Peyer's patch (tissue), 4 donors: Measurements from ENCODE around the gene CHST6. TPM values are rescaled to one million over a fixed set of nuclear protein-coding genes. Genes with fewer than 3 reads are reported as not detected.
"Not testable (repeated sequence)": the region's sequence is repeated elsewhere in the genome, so short reads cannot be mapped to it uniquely, and the experiment has no call there.

ENCODE experiments used
- DNase-seq, 3 donors: peaks; one replicate each; pipeline ENCODE4 v3.0.0-alpha.2; 2017 to 2019
- H3K27ac ChIP-seq, 4 donors: fragments of 200-600 bp; sonication (generic); one replicate each; pipeline ENCODE4 v1.5.1; 2016 to 2019
- H3K27me3 ChIP-seq, 2 donors: fragments of 200-600 bp; sonication (generic); one replicate each; pipeline ENCODE4 v1.5.1; 2019
- H3K36me3 ChIP-seq, 3 donors: fragments of 200-600 bp; sonication (generic); one replicate each; pipeline ENCODE4 v1.5.1; 2016 to 2019
- H3K4me1 ChIP-seq, 4 donors: fragments of 200-600 bp; sonication (generic); one replicate each; pipeline ENCODE4 v1.5.1; 2016 to 2019
- H3K4me3 ChIP-seq, 4 donors: fragments of 200-600 bp; sonication (generic); 1 replicate in 3 of 4; 2 replicates in 1 of 4; pipeline ENCODE4 v1.5.1; 2016 to 2019; ENCODE audit warnings: mild to moderate bottlenecking in 1 of 4
- H3K9me3 ChIP-seq, 4 donors: fragments of 200-600 bp; sonication (generic); one replicate each; pipeline ENCODE4 v1.5.1; 2016 to 2019; ENCODE audit warnings: mild to moderate bottlenecking in 1 of 4
- POLR2A ChIP-seq, 2 donors: fragments of 450-650 bp; IDR thresholded peaks; one replicate each; pipeline ENCODE4 v1.5.1; 2017; ENCODE audit warnings: antibody characterized with exemption in 2 of 2, mild to moderate bottlenecking in 2 of 2, moderate library complexity in 2 of 2
- total RNA-seq, 4 donors: library from RNA; depleted of rRNA; stranded (reverse); fragments of >200 nt; gene quantifications; one replicate each; pipeline ENCODE4 v1.1.0, GENCODE V29; 2016
- TF ChIP-seq, protein P1 (sequence below), 6 experiments: fragments of 450-650 bp in 4 of 6; fragments of 200-600 bp in 2 of 6; sonication (generic) in 1 of 6; IDR thresholded peaks; one replicate each; pipeline ENCODE4 v1.5.1; 2017 to 2019; ENCODE audit warnings: antibody characterized with exemption in 6 of 6, mild to moderate bottlenecking in 3 of 6, moderate library complexity in 1 of 6

The CHST6 gene
- total RNA-seq, 4 donors from 2014 or later, result 12.8 to 50.2 (median 22.3) TPM; not detected in 1

DNA sequence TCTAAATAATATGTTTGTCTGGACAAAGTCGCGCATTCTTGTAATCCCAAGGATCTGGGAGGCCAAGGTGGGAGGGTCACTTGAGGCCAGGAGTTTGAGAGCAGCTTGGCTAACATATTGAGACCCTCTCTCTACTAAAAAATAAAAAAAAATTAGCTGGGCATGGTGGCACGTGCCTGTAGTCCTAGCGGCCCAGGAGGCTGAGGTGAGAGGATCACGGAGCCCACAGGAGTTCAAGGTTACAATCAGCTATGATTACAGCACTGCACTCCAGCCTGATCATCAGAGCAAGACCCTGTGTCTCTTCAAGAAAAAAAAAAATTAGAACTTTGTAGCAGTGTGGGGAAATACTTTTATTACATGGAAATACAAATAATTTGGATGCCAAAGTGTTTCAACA lies 6.1 kb upstream of the CHST6 start:
- TF ChIP-seq, protein P1, sequence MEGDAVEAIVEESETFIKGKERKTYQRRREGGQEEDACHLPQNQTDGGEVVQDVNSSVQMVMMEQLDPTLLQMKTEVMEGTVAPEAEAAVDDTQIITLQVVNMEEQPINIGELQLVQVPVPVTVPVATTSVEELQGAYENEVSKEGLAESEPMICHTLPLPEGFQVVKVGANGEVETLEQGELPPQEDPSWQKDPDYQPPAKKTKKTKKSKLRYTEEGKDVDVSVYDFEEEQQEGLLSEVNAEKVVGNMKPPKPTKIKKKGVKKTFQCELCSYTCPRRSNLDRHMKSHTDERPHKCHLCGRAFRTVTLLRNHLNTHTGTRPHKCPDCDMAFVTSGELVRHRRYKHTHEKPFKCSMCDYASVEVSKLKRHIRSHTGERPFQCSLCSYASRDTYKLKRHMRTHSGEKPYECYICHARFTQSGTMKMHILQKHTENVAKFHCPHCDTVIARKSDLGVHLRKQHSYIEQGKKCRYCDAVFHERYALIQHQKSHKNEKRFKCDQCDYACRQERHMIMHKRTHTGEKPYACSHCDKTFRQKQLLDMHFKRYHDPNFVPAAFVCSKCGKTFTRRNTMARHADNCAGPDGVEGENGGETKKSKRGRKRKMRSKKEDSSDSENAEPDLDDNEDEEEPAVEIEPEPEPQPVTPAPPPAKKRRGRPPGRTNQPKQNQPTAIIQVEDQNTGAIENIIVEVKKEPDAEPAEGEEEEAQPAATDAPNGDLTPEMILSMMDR (IDR thresholded peaks at IDR 0.05), result no peak
- no peak for TF ChIP-seq POLR2A (IDR thresholded peaks at IDR 0.05)
- Histone ChIP-seq H3K27me3 (no peaks in the 10 kb centered on the region), H3K9me3 (no peaks in the 10 kb centered on the region), H3K36me3 (no peaks in the 10 kb centered on the region), H3K4me3 (no peak overlapping the region), H3K4me1 (no peaks in the 10 kb centered on the region), H3K27ac (peak overlapping the region in 1 of 4 donors; percentile 26)
- no peak for DNase-seq

DNA sequence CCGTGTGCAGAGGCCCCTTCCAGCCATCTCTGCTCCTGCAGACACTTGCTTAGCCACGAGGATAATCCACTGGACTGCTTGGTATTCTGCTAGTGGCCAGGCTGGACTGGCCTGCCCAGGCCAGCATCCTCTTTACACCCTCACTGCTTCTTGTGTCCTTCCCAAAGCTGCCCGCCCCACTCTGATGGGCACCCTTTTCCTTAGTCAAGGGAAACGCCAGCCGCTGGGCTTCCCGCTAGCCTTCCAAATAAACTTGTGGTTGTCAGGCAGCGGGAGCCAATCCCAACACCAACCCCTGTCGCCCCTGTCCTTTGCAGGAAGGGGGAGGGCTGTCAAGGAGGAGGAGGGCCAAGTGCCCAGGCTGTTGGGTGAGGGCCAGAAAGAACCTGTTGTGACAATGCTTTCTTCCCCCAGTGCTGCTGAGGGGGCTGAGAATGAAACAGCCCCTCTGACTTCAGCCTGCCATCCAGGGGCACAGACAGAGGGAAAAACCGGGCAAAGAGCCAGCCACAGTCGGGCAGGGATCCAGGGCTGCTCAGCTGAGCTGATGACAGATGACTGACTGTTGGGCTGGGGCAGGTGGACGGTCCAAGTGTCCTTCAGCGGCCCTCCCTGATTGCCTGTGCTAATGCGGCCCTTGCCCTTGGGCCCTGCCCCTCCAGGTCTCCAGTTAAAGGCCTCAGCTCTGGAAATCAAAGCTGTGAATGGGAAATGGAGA lies 3.5 kb upstream of the CHST6 start:
- not testable (repeated sequence) for H3K27ac ChIP-seq, H3K36me3 ChIP-seq, H3K9me3 ChIP-seq, H3K4me3 ChIP-seq, H3K27me3 ChIP-seq
- peak in 2 of 3 donors; percentile 70 to 78 for DNase-seq
- peaks cover 0 to 15% (median 6%) of the 10 kb centered on the region in 4 donors for H3K4me1 ChIP-seq

DNA sequence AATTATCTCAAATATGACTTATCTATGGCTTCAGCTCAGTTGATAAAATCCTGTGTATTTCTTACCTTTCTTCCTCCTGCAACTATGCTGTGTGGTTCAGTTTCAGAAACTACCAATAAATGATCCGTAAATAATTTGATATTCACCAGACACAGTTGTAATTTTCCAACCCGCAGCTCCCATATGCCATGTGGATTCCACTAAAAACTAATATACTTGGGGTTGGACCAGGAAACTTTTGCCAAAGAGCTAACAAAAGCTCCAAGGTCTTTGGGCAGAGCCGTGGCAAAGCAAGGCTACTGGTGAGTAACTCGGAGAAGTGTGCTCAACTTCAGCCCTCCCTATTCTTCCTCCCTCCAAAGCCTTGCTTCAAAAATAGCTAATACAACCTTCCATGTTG lies 2.3 kb upstream of the CHST6 start:
- Histone ChIP-seq H3K27me3 (no peaks in the 10 kb centered on the region), H3K27ac (no peak overlapping the region), H3K9me3 (no peaks in the 10 kb centered on the region), H3K4me1 (peaks cover 0 to 15% (median 6%) of the 10 kb centered on the region in 4 donors), H3K4me3 (no peak overlapping the region), H3K36me3 (no peaks in the 10 kb centered on the region)
- DNase-seq, result no peak
- no peak for TF ChIP-seq POLR2A (IDR thresholded peaks at IDR 0.05)
- TF ChIP-seq, protein P1 (IDR thresholded peaks at IDR 0.05), result no peak

DNA sequence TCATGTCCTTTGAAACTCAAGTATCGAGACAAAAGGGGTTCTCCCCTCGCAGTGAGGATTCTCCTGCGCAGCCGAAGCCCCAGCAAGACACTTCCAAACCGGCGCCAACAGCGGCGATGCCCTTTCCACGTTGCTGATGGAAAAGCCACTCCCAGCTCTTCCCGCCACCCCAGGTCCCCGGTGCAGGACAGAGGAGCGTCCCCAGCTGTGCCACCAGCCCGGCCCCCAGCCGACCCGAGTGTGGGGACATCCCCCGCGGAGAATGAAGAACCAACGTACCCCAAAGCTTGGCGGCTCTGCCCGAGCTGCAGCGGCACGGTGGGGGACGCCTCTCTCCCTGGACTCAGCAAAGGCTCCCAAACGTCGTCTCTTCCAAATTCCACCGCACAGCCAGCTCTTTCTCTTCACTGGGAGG lies 573 bp downstream of the CHST6 start:
- DNase-seq, result no peak
- no peak for TF ChIP-seq POLR2A (IDR thresholded peaks at IDR 0.05)
- TF ChIP-seq, protein P1 (IDR thresholded peaks at IDR 0.05), result no peak
- H3K27me3 ChIP-seq, result no peaks in the 10 kb centered on the region
- H3K36me3 ChIP-seq, result no peaks in the 10 kb centered on the region
- H3K27ac ChIP-seq, result no peak overlapping the region
- H3K4me3 ChIP-seq, result peak overlapping the region; percentile 12 to 44 (median 38)
- H3K9me3 ChIP-seq, result no peaks in the 10 kb centered on the region
- peaks cover 0 to 19% (median 6%) of the 10 kb centered on the region in 4 donors for H3K4me1 ChIP-seq

DNA sequence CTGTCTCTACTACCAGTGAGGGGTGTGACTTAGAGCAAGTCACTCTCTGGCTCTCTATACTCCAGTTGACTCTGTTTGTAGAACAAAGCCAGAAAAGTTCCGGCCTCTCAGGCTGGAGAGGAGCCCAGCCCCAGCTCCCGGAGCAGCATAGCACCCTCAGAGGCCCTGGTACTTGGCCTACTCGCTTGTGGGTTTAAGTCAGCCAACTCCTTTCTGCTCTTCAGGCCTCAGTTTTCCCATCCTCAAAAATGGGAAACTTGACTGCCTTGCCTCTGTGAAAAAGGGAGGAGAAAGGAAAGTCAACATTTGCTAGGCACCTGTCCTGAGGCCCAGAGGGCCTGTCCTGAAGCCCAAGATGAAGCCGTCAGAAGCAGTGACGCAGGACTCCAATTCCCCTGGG lies 1.1 kb downstream of the CHST6 start:
- TF ChIP-seq, protein P1 (IDR thresholded peaks at IDR 0.05), result no peak
- no peak for TF ChIP-seq POLR2A (IDR thresholded peaks at IDR 0.05)
- Histone ChIP-seq H3K27me3 (no peaks in the 10 kb centered on the region), H3K4me1 (peaks cover 0 to 19% (median 6%) of the 10 kb centered on the region in 4 donors), H3K36me3 (no peaks in the 10 kb centered on the region), H3K27ac (no peak overlapping the region), H3K9me3 (no peaks in the 10 kb centered on the region), H3K4me3 (peak overlapping the region in 1 of 4 donors; percentile 44)
- DNase-seq, result no peak

DNA sequence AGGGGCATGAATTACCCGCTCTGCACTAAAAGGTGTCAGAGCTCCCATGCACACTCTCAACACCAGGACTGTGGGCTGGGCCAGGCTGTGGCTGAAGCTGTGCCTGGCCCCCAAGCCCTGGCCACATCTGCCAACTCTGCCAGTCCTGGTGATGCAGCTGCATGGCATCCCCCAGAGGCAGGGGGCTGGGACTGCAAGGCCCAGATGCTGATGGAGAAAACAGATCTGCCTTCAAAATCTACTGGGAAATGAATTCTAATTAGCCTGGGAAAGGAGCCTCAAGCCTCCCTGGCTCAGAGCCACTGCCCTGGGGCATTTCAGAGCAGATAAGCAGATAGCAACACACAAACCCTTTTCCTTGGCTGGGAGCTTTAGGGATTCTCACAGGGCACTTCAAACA lies 3.4 kb downstream of the CHST6 start:
- Histone ChIP-seq H3K4me1 (peaks cover 0 to 23% (median 6%) of the 10 kb centered on the region in 4 donors), H3K27me3 (no peaks in the 10 kb centered on the region), H3K4me3 (no peak overlapping the region), H3K27ac (no peak overlapping the region), H3K9me3 (no peaks in the 10 kb centered on the region), H3K36me3 (no peaks in the 10 kb centered on the region)
- TF ChIP-seq, protein P1 (IDR thresholded peaks at IDR 0.05), result no peak
- no peak for TF ChIP-seq POLR2A (IDR thresholded peaks at IDR 0.05)
- DNase-seq, result no peak
